Effector memory CD4-positive, alpha-beta T cell (primary cell): ENCODE results near the gene BTBD9.
"Not testable (repeated sequence)": the region's sequence is repeated elsewhere in the genome, so short reads cannot be mapped to it uniquely, and the experiment has no call there.

Experiments
- DNase-seq, 3 donors: peaks; one replicate each; pipeline ENCODE4 v3.0.0-alpha.2; 2020
- H3K27ac ChIP-seq: 2 replicates; pipeline ENCODE4 v1.7.0; 2013; ENCODE audit warnings: mild to moderate bottlenecking, low read length, moderate library complexity; ENCODE audit not compliant: insufficient read depth, poor library complexity, severe bottlenecking
- H3K27me3 ChIP-seq: replicated peaks from 2 replicates; pipeline ENCODE4 v1.7.0; 2013; ENCODE audit warnings: mild to moderate bottlenecking, low read length; ENCODE audit not compliant: insufficient read depth, control insufficient read depth, poor library complexity, severe bottlenecking
- H3K36me3 ChIP-seq: 2 replicates; pipeline ENCODE4 v1.7.0; 2013; ENCODE audit warnings: mild to moderate bottlenecking, low read length, moderate library complexity; ENCODE audit not compliant: control insufficient read depth, insufficient read depth
- H3K4me1 ChIP-seq: 2 replicates; pipeline ENCODE4 v1.7.0; 2013; ENCODE audit warnings: low read length, mild to moderate bottlenecking; ENCODE audit not compliant: control insufficient read depth, insufficient read depth, poor library complexity, severe bottlenecking
- H3K4me3 ChIP-seq: 2 replicates; pipeline ENCODE4 v1.7.0; 2013; ENCODE audit warnings: low read length, low read depth, mild to moderate bottlenecking; ENCODE audit not compliant: insufficient read depth, poor library complexity, severe bottlenecking
- H3K9me3 ChIP-seq: 2 replicates; pipeline ENCODE4 v1.7.0; 2013; ENCODE audit warnings: mild to moderate bottlenecking, low read length, moderate library complexity; ENCODE audit not compliant: control insufficient read depth

Gene BTBD9

GRCh38 chr6:38134704-38135088 is 505.0 kb downstream of the BTBD9 start:
- H3K9me3 ChIP-seq: no peaks in the 10 kb centered on the region
- no peaks in the 10 kb centered on the region for H3K4me1 ChIP-seq
- no peak overlapping the region for H3K27ac ChIP-seq
- peaks cover 4% of the 10 kb centered on the region for H3K36me3 ChIP-seq
- H3K27me3 ChIP-seq: no peaks in the 10 kb centered on the region
- no peak overlapping the region for H3K4me3 ChIP-seq
- DNase-seq: no peak

DNA sequence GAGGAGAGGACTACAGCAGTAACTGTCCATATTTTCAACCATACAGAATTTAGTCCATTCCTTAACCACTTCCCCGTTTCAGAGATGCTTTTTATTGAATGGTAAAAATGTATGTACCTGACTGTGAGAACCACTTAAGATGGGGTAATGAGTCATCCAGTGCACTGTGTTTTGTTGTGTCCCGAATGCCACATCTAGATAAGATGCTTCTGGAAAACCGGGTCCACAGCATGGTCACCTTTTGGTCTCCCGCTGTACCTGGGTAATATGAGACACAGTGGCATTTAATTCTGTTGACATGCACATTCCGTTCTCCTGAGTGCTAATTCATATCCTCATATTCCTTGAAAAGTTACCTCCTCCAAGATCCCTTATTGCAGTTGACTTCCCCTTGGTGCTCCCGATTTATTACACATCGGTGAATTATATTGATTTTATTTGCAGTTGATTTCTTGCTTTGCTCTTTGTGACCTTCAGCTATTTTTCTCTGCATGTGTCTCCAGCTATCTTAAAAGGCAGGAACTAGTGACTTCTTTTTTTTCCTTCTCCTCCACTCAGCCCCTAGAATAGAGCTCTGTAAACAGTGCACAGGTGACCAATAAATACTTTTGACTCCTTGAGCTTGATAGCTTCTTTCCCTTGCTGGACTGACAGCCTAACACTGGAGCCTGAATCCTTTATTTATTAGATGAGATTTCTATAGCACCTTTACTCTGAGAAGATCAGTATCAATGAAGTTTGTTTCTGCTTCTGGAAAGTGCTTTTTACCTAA is 505.6 kb downstream of the BTBD9 start:
- DNase-seq: no peak
- H3K27me3 ChIP-seq: no peaks in the 10 kb centered on the region
- no peak overlapping the region for H3K27ac ChIP-seq
- no peaks in the 10 kb centered on the region for H3K9me3 ChIP-seq
- H3K4me1 ChIP-seq: no peaks in the 10 kb centered on the region
- no peak overlapping the region for H3K4me3 ChIP-seq
- H3K36me3 ChIP-seq: peaks cover 4% of the 10 kb centered on the region

- no peak for DNase-seq
- Histone ChIP-seq H3K36me3 (peaks cover 4% of the 10 kb centered on the region), H3K9me3 (no peaks in the 10 kb centered on the region), H3K27me3 (no peaks in the 10 kb centered on the region), H3K4me3 (no peak overlapping the region), H3K4me1 (no peaks in the 10 kb centered on the region), H3K27ac (no peak overlapping the region)
These were observed 508.2 kb downstream of the BTBD9 start for GRCh38 chr6:38131527-38131965.

- Histone ChIP-seq H3K4me3 (no peak overlapping the region), H3K27me3 (no peaks in the 10 kb centered on the region), H3K4me1 (no peaks in the 10 kb centered on the region), H3K36me3 (no peaks in the 10 kb centered on the region), H3K27ac (no peak overlapping the region), H3K9me3 (no peaks in the 10 kb centered on the region)
- no peak for DNase-seq
These were observed 512.4 kb downstream of the BTBD9 start for GRCh38 chr6:38127284-38127683.

DNA sequence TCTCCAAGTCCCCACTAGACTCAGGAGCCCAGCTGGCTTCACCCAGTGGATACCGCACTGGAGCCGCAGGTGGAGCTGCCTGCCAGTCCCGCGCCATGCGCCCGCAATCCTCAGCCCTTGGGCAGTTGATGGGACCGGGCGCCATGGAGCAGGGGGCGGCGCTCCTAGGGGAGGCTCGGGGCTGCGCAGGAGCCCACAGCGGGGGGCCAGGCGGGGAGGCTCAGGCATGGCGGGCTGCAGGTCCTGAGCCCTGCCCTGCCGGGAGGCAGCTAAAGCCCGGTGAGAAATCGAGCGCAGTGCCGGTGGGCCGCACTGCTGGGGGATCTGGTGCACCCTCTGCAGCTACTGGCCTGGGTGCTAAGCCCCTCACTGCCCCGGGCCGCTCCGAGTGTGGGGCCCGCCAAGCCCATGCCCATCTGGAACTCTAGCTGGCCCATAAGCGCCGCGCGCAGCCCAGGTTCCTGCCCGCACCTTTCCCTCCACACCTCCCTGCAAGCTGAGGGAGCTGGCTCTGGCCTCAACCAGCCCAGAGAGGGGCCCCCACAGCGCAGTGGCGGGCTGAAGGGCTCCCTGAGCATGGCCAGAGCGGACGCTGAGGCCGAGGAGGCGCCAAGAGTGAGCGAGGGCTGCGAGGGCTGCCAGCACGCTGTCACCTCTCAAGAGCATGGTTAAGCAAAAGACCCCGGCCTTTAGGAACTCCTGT is 515.4 kb downstream of the BTBD9 start:
- H3K36me3 ChIP-seq, H3K9me3 ChIP-seq, H3K4me3 ChIP-seq, H3K4me1 ChIP-seq, H3K27ac ChIP-seq, H3K27me3 ChIP-seq, DNase-seq: not testable (repeated sequence)

- Histone ChIP-seq H3K4me1 (no peaks in the 10 kb centered on the region), H3K27ac (no peak overlapping the region), H3K27me3 (no peaks in the 10 kb centered on the region), H3K4me3 (no peak overlapping the region), H3K9me3 (no peaks in the 10 kb centered on the region), H3K36me3 (peaks cover 11% of the 10 kb centered on the region)
- DNase-seq: no peak
These were observed 520.2 kb downstream of the BTBD9 start for GRCh38 chr6:38119516-38119915.

DNA sequence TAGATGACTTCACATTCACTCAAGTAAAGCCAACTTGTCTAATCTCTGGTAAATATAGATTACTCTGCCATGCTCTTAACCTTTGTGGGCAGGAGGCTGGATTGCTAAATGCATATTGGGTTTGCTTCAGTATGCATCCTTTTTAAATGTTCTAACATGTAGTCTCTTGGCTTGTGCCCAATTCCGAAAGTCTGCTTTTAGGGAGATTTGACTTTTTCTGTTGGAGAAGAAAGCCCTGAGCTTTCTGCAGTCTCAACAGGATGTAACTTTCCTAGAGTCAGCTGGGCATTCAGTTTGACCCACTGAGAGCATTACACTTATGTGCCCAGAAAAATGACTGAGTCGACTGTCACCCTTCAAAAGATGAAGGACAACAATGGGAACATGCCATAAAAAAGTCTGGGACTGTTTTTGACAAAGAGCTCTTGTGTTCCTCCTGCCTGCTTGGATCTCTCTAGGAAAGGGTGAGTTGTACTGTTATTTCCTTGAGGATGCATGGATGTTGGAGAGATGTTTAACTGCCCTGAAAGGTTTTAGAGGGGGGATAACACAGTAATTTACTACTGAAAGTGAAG is 520.9 kb downstream of the BTBD9 start:
- Histone ChIP-seq H3K27ac (no peak overlapping the region), H3K4me1 (no peaks in the 10 kb centered on the region), H3K4me3 (no peak overlapping the region), H3K9me3 (no peaks in the 10 kb centered on the region), H3K36me3 (peaks cover 11% of the 10 kb centered on the region), H3K27me3 (no peaks in the 10 kb centered on the region)
- DNase-seq: no peak
